GM19240 (cell line): Measurements from ENCODE around the gene TRIM17.

Experiments
- DNase-seq: peaks from one replicate; pipeline ENCODE4 v3.0.0; 2011; ENCODE audit warnings: low spot score; ENCODE audit not compliant: insufficient read length

Gene TRIM17

DNA sequence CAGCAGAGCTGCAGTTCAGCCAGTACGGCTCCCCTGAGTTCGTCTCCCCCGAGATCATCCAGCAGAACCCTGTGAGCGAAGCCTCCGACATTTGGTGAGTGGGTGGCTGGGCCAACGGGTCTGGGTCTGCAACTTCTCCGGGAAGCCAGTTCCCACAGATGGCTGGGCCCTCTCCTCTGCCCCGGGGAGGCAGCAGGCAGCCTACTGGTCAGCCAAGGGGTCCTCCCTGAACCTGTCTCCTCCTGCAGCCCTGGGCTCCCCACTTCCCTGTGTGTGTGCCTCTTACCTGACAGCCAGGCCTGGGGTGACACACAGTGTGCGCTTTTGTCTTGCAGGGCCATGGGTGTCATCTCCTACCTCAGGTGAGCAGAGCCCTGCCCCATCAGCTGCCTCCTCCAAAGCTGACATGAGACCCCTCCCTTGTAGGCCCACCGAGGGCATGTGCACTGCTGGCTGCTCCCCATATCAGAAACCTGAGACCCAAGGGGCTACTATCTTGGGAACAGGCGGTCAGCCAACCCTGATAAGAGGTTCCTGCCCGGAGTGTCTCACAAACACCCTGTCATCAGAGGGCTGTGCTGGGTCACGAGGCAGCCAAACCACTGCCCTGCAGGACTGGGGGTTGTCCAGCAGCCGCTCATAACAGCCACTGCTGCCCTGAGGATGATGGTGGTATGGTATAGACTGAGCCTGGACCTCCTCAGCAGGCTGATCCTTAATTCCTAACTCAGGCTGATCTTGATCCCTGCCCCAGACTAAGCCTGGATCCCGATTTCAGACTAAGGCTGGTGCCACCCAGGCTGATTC, 47.7 kb downstream of the TRIM17 start:
- DNase-seq: no peak

DNA sequence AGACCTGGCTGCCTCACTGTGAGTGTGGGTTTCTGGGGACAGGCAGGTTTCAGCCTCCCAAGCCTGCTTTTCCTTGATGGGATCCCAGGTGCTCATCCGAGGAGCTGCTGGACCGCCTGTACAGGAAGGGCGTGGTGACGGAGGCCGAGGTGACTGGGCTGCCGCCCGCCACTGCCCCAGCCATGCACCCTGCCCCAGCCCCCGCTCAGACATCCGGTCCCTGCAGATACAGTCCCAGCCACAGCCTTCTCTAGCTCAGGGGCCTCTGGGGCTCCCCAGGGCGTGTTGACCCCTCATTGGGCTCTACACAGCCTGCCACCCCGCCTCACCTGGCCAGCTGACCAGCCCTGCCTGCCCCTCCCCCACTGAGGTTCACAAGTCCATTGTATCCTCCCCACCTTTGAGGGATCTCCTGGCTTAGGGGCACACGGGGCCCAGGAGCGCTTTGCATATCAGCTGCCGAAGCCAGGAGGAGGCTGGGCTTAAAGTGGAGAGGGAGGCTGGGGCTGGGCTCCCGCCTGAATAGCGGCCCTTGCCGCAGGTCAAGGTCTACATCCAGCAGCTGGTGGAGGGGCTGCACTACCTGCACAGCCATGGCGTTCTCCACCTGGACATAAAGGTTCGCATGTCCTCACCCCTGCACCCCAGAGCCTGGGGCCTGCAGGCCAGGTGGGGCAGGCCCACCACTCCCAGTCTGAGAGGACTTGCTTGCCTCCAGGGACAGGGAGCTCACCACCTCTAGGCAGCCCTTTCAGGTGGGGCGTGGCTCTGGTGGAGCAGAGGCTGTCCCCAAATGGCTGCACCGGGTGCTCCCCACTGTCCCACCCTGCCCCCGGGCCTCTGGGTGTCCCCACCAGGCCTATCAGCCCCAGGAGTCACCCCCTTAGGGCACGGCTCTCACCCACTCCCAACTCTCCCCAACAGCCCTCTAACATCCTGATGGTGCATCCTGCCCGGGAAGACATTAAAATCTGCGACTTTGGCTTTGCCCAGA, 48.6 kb downstream of the TRIM17 start:
- no peak for DNase-seq

DNA sequence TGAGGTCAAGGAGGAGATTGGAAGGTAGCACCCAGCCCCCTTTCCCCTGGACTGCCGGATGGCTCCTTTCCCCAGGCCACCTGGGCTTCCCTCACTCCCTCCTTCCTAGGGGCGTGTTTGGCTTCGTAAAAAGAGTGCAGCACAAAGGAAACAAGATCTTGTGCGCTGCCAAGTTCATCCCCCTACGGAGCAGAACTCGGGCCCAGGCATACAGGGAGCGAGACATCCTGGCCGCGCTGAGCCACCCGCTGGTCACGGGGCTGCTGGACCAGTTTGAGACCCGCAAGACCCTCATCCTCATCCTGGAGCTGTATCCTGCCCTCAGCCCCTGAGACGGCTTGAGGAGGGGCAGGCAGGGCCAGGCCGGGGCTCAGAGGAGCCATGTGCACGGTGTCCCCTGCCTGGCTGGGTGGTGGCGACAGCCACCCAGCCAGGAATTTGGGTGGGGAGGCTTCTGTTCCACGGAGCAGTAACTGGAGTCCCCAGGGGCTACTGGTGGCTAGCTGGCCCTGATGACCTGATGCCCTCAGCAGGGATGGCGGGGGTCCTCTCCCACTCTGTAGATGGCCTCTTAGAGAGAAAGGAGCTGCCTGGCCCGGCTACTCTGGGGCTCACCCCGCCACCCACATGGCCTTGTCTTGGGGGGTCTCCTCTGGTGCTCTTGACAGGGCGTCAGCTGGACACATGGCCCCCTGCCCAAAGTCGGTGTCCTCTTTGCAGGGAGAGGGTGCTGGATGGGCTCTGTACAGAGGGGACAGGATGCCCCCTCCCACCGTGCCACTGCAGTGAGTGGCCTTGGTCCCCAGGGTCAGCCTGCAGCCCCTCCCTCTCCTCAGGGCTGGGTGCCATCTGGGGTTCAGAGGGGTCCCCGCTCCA, 49.6 kb downstream of the TRIM17 start:
- DNase-seq: no peak

DNA sequence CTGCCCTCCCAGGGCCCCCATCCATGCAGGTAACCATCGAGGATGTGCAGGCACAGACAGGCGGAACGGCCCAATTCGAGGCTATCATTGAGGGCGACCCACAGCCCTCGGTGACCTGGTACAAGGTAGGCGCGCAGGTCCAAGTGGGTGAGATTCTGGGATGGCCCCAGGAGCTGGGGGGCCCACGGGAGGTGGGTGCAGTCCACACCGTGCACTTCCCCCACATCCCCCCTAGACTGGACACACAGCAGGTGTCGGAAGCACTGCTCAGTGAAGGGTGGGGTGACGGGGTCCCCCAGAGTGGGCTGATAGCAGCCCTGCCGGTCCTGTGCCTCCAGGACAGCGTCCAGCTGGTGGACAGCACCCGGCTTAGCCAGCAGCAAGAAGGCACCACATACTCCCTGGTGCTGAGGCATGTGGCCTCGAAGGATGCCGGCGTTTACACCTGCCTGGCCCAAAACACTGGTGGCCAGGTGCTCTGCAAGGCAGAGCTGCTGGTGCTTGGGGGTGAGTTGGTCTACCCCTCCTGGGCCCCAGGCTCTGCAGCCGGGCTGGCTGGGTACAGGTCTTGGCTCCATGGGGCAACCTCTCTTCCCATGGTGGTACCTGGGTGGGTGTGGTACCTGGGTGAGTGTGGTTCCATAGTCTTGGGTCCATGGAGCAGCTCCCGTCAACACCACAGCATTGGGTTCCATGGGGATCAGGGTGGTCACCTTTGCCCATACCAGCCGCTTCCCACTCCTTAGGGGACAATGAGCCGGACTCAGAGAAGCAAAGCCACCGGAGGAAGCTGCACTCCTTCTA, 50.4 kb downstream of the TRIM17 start:
- DNase-seq: no peak

DNA sequence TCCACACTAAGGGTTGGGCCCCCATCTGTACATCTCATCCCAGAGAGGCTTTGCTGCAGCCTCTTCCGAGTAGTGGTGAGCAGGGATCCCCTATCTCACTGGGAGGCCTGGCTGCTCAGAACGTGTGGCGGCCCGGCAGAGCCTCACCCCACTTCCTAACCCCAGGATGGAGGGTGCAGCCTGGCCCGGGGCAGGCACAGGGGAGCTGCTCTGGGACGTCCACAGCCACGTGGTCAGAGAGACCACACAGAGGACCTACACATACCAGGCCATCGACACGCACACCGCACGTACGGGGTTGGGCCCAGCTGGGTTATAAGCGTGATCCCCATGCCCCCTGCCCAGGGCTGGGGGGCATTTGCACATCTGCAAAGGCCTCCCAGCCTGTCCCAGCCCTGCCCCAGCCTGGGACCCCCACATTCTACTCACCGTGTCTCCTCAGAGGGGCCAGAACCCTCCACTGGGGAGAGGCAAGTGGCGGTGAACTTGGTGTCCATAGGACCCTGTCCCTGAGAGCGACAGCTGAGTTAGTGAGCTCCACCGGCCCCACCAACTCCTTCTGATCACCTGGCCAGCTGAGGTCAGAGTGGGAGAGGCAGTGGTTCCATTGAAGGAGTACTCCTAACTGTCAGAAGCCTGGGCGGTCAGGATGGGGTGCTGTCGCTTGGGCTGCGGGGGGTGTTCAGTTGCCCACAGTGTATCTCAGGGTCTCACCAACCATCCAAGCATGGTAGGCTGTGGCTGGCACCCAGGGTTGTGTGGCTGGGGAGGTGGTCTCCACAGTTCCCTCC, 51.2 kb downstream of the TRIM17 start:
- DNase-seq: no peak

DNA sequence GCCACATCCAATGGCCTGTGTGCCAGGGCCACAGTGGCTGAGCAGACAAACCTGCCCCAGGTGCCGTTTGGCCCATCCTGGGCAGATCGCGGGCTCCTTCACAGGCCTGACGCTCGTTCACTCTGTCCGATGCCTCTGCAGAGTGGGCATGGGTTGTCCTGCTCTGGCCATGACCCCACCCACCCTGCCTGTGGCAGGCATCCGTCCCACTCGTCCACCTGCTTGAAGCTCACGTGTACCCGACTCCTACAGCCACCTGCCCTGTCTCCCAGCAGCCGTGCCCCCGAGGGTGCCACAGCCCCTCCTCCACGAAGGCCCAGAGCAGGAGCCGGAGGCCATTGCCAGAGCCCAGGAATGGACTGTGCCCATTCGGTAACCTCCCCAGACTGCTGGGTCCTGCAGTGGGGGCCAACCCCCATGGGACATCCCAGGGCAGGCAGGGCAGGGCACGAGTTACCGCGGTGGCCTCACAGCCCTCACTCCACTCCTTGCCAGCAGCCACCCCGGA, 51.9 kb downstream of the TRIM17 start:
- no peak for DNase-seq

DNA sequence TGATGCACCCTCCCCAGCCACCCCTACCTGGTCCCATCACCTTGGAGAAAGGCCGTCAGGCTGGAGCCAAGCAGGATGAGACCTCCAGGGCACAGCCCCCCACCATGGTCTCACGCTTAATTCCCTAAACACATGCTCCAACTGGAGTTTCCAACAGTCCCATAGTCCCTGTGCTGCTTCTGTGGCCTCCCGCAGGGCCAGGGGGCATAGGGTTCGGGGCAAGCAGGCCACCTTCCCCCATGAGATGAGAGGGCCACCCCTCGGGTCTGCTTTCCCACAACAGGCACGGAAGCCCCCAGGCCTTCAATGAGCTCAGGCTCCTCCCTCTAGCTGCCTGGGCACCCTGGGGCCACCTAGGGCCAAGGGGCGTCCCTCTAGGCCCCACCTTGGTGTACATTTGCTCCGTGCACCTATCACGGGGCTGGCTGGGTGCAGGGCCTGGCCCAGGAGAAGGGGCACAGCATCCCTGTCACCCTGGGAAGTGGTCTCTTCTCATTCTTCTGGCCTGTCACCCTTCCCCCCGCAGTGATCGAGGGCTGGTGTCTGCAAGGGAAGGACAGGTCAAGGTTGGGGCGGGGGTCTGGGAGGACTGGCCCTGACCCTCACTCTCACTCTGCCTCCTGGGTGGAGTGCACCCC, 52.5 kb downstream of the TRIM17 start:
- no peak for DNase-seq

DNA sequence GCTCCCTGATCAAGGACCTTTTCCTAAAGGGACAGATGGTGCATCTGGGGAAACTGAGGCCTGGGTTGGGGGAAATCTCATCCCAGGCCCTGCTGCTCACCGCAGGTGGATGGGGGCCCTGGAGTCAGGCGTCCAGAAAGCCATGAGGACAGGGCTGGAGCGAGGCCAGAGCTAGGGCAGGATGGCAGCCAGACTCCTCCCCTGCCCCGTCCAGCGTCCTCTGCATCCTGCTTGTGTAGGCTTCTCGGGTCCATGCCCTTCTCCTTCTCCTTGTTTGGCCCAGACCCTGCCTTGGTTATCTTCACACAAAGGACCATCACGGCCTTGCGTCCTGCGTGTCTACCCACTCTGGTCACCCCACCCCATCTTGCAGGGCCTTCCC, 53.0 kb downstream of the TRIM17 start:
- DNase-seq: no peak

DNA sequence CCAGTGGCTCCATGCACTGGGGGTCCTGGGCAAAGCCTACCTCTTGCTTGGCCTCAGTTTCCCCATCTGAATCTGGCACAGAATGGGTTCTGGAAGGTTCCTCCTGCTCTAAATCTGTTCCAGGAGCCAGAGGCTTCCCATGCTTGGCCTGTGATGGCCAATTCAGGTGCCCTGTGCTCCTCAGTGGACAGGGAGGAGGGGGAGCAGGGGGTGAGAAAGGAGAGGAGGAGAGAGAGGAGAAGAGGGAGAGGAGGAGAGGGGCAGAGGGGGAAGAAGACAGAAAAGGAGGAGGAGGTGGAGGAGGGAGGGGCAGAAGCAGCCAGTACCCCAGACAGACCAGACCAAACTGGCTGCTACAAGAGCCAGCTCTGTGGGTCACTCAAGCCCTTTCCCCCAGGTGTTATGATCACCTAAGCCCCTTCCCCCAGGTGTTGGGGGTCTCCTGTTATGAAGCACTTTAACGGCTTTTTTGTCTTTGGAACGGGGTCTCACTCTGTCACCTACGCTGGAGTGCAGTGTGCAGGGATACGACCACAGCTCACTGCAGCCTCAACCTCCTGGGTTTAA, 53.7 kb downstream of the TRIM17 start:
- DNase-seq: no peak

DNA sequence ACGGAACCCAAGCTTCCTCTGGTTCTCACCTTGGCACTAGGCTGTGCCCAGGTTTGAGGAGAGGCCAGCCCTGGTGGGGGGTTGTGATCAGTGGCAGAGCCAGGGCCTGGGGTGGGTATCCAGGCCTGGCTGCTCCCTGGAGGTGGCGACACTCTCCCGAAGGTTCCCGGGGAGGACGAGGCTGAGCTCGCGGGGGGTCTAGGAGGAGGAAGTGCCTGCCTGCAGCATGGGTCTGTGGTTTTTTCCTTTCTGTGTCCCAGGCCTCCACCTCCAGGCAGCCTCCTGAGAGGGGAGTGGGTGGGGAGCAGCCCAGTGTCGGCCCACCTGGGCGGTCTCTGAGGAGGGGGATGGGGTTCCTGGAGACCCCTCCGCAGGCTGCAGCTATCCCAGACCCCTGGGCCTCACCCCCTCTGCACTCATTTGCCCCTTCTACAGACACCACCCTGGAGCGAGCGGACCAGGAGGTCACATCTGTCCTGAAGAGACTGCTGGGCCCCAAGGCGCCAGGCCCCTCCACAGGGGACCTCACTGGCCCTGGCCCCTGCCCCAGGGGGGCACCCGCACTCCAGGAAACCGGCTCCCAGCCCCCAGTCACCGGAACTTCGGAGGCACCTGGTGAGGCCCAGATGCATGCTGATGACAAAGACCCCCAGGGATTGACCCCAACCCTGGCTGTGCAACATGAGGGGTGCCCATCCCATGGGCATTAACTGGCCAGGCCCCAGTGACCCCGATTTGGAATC, 54.3 kb downstream of the TRIM17 start:
- no peak for DNase-seq

DNA sequence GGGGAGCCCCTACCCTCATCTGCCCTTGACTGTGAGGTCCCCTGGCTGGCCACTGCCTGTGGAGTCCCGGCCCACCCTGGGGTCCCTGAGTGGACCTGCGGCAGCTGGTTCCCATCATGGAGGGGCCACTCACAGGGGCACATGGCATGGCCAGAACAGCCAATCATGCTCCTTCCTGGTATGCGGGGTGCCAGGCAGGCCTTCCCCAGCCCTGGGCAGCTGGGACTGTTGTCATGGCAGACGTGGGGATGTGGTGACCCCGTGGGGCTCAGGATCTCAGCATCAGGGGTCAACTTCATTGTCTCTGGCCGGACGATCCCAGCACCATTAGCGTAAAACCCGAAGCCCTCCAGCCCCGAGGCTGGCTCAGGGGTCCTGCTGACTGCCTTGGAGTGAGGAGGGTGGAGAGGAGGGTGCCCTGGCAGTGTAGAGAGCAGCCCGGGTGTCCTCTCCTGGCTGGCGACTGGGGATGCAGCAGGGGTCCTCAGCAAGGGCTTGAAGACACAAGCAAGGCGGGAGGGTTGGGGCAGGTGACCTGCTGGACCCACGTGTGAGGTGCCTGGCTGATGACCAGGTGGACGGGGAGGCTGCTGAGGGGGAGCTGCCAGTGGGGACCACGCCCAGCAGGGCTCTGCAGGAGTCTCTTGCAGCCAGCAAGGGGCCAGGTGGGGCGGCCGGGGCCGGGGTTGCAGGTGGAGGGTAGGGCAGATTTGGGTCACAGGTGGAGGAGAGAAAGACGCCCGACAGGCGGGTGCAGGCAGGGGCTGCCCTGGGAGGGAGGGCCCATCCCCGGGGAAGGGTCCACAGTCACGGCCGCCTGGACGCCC, 55.1 kb downstream of the TRIM17 start:
- no peak for DNase-seq

DNA sequence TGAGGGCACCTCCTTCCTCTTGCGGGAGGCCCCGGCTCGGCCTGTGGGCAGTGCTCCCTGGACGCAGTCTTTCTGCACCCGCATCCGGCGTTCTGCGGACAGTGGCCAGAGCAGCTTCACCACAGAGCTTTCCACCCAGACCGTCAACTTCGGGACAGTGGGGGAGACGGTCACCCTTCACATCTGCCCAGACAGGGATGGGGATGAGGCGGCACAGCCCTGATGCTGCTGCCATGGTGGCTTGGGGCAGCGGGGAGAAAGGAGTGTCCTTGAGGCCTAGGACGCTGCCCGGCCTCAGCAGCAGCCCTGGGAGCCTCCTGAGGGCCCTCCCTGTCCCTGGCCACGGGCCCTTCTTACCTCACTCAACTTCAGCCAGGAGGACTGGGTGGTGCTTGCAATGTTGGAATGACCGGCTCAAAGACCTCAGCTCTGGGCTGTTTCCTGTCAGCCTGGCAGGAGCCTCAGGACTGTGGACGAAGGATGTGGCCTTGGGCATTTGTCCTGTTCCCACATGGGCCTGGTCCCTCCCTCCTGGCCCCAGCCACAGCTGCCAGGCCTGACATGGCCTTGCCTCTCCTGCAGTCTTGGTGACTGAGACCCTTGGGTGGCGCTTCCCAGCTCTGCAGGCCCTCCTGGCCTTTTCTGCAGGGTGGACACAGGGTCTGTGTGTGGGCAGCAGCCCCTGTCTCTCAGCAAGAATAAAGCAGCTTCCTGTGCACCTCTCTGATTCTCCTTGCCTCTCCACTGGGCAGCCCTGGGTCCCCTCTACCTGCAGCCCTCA, 55.9 kb downstream of the TRIM17 start:
- DNase-seq: no peak

DNA sequence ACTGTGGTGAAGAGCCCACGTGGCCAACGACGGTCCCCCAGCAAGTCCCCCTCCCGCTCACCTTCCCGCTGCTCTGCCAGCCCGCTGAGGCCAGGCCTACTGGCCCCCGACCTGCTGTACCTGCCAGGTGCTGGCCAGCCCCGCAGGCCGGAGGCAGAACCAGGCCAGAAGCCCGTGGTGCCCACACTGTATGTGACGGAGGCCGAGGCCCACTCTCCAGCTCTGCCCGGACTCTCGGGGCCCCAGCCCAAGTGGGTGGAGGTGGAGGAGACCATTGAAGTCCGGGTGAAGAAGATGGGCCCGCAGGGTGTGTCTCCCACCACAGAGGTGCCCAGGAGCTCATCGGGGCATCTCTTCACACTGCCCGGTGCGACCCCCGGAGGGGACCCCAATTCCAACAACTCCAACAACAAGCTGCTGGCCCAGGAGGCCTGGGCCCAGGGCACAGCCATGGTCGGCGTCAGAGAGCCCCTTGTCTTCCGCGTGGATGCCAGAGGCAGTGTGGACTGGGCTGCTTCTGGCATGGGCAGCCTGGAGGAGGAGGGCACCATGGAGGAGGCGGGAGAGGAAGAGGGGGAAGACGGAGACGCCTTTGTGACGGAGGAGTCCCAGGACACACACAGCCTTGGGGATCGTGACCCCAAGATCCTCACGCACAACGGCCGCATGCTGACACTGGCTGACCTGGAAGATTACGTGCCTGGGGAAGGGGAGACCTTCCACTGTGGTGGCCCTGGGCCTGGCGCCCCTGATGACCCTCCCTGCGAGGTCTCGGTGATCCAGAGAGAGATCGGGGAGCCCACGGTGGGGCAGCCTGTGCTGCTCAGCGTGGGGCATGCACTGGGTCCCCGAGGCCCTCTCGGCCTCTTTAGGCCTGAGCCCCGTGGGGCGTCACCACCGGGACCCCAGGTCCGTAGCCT, 56.8 kb downstream of the TRIM17 start:
- no peak for DNase-seq

DNA sequence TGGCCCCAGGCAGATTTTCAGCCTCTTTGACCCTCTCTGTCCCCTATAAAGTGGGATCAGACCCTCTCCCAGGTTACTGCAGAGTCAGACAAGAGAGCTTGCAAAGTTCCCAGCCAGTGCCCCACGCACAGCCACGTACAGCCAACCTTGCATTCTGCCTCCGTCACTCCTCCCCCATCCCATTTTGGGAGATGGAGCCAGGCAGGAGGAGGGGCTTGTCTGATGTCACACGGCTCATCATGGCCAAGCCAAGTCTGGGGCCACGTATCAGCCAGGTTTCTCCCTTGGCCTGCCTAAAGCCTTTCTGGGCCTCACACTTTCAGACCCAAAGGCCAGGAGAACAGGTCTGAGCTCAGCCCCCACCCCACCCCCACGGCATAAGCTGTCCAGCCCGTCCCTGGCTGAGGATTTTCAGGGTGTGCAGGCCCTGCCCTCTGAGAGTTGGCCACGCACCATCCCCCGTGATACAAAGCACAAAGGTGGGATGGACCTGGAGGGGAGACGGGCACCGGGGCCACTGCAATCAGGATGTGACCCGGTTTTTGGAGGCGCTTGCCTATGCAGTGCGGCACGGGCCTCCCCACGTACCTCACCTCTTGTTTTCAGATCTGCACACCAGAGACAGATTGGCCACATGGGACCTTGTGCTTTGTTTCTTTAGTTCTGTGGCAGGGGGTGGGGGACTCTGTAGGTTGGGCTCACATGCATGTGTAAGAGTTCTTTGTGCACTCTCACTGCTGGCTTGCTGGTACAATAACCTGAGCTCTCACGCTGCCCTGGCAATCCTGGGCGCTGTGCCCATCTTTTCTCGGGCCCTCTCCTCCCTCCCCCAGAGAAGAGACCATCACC, 57.7 kb downstream of the TRIM17 start:
- DNase-seq: no peak
